Measurements from ENCODE around the gene AURKAIP1. TPM values are rescaled to one million over a fixed set of nuclear protein-coding genes. Genes with fewer than 3 reads are reported as not detected.

Gene AURKAIP1
- total and polyA plus RNA-seq, 4 donors: 38.4 to 175 (median 97.7) TPM

DNA sequence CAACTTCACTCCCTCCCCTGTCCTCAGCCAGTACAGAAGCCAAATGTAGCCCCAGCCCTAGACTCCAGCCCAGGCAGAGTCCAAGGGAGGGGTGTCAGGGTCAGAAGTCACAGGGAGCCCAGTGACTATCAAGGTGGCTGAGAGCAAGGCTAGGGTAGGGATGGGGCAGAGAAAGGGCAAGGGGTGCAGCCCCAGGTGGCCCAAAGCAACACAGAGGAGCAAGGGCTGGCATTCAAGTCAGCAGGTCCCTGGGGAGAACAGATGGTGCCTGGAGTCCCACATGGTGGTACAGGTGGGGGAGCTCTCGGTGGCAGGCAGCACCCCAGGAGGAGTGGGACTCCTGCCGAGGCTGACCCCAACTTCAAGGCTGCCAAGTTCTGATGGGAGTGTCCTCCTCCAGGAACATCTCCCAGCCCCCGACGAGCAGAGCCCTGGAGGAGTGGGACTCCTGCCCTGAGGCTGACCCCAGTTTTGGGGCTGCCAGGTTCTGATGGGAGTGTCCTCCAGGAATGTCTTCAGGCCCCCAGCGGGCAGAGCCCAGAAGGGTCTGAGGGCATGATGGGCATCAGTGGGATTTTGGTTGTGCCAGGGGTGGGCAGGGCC, 22.1 kb downstream of the AURKAIP1 start:
- Histone ChIP-seq H3K9ac (ENCODE audit: low read depth in 1 of 2, low read length in 2 of 2) (no peak overlapping the region), H3K27ac (ENCODE audit: low read depth in 1 of 2, low read length in 2 of 2) (no peak overlapping the region), H3K4me1 (ENCODE audit: control insufficient read depth in 4 of 4, insufficient read depth in 4 of 4, low read length in 3 of 4) (peaks cover 2 to 34% (median 10%) of the 10 kb centered on the region in 4 donors), H3K36me3 (ENCODE audit: control insufficient read depth in 4 of 4, insufficient read depth in 3 of 4, low read depth in 1 of 4, low read length in 3 of 4) (no peaks in the 10 kb centered on the region), H3K4me3 (ENCODE audit: low read depth in 1 of 3, low read length in 3 of 3) (no peak overlapping the region), H3K27me3 (ENCODE audit: control insufficient read depth in 4 of 4, insufficient read depth in 4 of 4, low read length in 3 of 4) (peaks cover 0 to 2% (median 0%) of the 10 kb centered on the region in 4 donors), H3K9me3 (ENCODE audit: control insufficient read depth in 4 of 4, low read length in 3 of 4) (no peaks in the 10 kb centered on the region)
- no peak for TF ChIP-seq FOXA2 (IDR thresholded peaks at IDR 0.05)
- TF ChIP-seq NR2F2 (IDR thresholded peaks at IDR 0.05): no peak
- no peak for TF ChIP-seq RAD21 (IDR thresholded peaks at IDR 0.05)
- TF ChIP-seq HNF4G (IDR thresholded peaks at IDR 0.05): no peak
- no peak for TF ChIP-seq JUND (IDR thresholded peaks at IDR 0.05)
- TF ChIP-seq TAF1 (conservative IDR thresholded peaks at IDR 0.05): no peak
- no peak for TF ChIP-seq FOXA1 (IDR thresholded peaks at IDR 0.05)
- TF ChIP-seq SP1 (IDR thresholded peaks at IDR 0.05): no peak
- 25% methylated on average over 5 of the region's 5 CpGs for WGBS
- no peak for DNase-seq (ENCODE audit: low spot score)

DNA sequence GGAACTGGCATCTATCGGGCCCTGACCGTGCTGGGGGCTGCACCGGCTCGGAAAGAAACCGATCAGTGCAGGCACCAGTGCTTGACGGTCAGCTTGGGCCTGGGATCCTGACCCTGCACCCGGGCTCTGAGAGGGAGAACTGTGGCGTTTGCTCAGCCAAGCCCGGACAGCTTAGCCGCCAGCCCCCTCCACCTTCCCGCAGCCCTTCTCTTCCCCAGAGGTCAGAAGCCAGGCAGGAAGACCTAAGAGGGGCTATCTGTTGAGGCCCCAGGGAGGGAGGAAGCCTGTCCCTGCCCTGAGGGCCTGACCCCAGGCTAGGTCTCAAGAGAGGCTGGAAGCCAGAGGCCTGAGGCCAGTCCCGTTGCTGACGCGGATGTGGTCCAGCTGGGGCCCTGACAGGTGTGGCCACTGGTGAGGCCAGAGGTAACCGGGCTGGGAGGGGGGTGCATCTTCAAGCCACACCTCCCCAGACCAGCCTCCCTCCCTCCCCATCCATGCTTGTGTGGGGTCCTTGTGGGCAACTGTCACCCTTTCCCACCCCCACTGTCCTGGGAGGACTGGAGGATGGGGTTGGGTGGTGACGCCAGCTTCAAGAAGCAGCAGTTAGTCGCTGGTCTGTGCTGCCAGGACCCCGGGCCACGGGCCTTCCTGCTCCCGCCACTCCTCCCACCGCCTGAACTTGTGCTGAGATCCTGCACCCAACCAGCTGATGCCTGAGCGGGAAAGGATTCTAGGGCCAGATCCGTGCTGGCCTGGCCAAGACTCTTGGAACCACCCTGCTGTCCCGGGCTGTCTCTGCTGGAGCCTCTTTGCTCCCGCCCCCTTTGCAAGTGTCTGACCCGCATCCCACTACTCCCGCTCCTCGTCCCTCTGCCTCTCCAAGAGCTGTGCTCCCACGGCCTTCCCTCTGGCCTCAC, 23.2 kb downstream of the AURKAIP1 start:
- Histone ChIP-seq H3K4me1 (ENCODE audit: control insufficient read depth in 4 of 4, insufficient read depth in 4 of 4, low read length in 3 of 4) (peaks cover 11 to 44% (median 19%) of the 10 kb centered on the region in 4 donors), H3K27me3 (ENCODE audit: control insufficient read depth in 4 of 4, insufficient read depth in 4 of 4, low read length in 3 of 4) (peaks cover 0 to 2% (median 0%) of the 10 kb centered on the region in 4 donors), H3K27ac (ENCODE audit: low read depth in 1 of 2, low read length in 2 of 2) (peak overlapping the region in 1 of 2 donors; percentile 33), H3K4me3 (ENCODE audit: low read depth in 1 of 3, low read length in 3 of 3) (no peak overlapping the region), H3K36me3 (ENCODE audit: control insufficient read depth in 4 of 4, insufficient read depth in 3 of 4, low read depth in 1 of 4, low read length in 3 of 4) (no peaks in the 10 kb centered on the region), H3K9me3 (ENCODE audit: control insufficient read depth in 4 of 4, low read length in 3 of 4) (no peaks in the 10 kb centered on the region), H3K9ac (ENCODE audit: low read depth in 1 of 2, low read length in 2 of 2) (no peak overlapping the region)
- 75% methylated on average over 29 of the region's 29 CpGs for WGBS
- DNase-seq (ENCODE audit: low spot score): no peak
- TF ChIP-seq RXRA (IDR thresholded peaks at IDR 0.05) (no peak), NR2F2 (IDR thresholded peaks at IDR 0.05) (peak; percentile 9)

DNA sequence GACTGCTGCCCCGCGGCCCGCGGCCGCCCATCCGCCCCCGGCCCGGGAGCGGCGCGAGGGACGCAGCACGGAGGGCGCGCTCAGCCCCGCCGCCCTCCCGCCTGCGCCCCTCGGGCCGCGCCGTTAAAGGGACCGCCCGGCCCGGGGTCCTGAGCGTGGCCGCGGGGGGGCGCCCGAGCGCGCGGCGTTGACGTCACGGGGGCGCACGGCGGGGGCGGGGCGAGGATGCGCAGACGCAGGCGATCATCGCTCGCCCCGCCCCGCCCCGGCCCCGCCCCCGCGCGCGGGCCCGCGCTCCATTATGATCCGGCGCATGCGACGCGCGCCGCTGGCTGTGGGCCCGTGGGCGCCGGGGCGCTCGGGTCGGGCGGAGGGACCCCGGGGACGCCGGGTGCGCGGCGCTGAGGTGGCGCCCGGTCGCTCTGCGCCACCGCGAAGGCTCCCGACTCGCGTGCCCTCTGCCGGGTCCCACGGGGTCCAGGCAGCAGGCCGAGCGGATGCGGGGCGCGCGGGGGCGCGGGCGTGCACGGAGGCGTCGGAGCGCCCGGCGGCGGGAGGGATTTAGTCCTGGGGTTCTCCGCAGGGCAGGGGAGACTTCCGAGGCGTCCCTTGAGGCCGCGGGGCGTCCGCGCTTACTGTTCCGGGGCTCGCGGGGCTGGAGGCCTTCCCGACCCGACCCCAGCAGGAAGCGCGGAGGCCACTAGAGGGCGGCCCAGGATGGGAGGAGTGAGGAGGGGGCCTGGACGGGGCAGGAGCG, 25.6 kb downstream of the AURKAIP1 start, which contains the start of gene DVL1:
DVL1 (minus strand) TSS at position 163 of the 757 bp plus-strand sequence. CDS start 353 bp downstream, outside the sequence.
- Histone ChIP-seq H3K4me3 (ENCODE audit: low read depth in 1 of 3, low read length in 3 of 3) (peak within 1 kb of the TSS; percentile 74 to 94 (median 79)), H3K27me3 (ENCODE audit: control insufficient read depth in 4 of 4, insufficient read depth in 4 of 4, low read length in 3 of 4) (peaks cover 0 to 2% (median 0%) of the 10 kb centered on the region in 4 donors), H3K36me3 (ENCODE audit: control insufficient read depth in 4 of 4, insufficient read depth in 3 of 4, low read depth in 1 of 4, low read length in 3 of 4) (no peaks in the 10 kb centered on the region), H3K9me3 (ENCODE audit: control insufficient read depth in 4 of 4, low read length in 3 of 4) (no peaks in the 10 kb centered on the region), H3K9ac (ENCODE audit: low read depth in 1 of 2, low read length in 2 of 2) (peak within 1 kb of the TSS; percentile 74 to 75), H3K27ac (ENCODE audit: low read depth in 1 of 2, low read length in 2 of 2) (peak within 1 kb of the TSS; percentile 64 to 87), H3K4me1 (ENCODE audit: control insufficient read depth in 4 of 4, insufficient read depth in 4 of 4, low read length in 3 of 4) (peaks cover 28 to 60% (median 42%) of the 10 kb centered on the region in 4 donors)
- DNase-seq (ENCODE audit: low spot score): peak; percentile 82
- WGBS: under 1% methylated on average over 122 of the region's 122 CpGs
- TF ChIP-seq FOXA2 (IDR thresholded peaks at IDR 0.05) (no peak), RAD21 (IDR thresholded peaks at IDR 0.05) (peak in 1 of 2 donors; percentile 62), ATF3 (IDR thresholded peaks at IDR 0.05) (no peak), CTCF (IDR thresholded peaks at IDR 0.05; ENCODE audit: low read depth, low read length, missing input control) (peak; percentile 43), EGR1 (IDR thresholded peaks at IDR 0.05; ENCODE audit: low read depth in 2 of 2) (no peak), FOXA1 (IDR thresholded peaks at IDR 0.05) (no peak)

Measured in liver (tissue), 9 donors.